IPS DF 4.7 (cell line): ENCODE measurements around the gene CCNYL1.
"Not testable (repeated sequence)": the region's sequence is repeated elsewhere in the genome, so short reads cannot be mapped to it uniquely, and the experiment has no call there.

ENCODE experiments used
- DNase-seq: peaks from one replicate; pipeline ENCODE4 v3.0.0-alpha.2; 2013; ENCODE audit warnings: low spot score; ENCODE audit errors: extremely low read depth

CCNYL1 gene

GRCh38 chr2:207697411-207697810, 14.0 kb upstream of the CCNYL1 start:
- DNase-seq: no peak

GRCh38 chr2:207698301-207698700, 13.1 kb upstream of the CCNYL1 start:
- DNase-seq: no peak

GRCh38 chr2:207704078-207704477, 7.4 kb upstream of the CCNYL1 start:
- no peak for DNase-seq

- DNase-seq: no peak
Measured at GRCh38 chr2:207704671-207705070, 6.8 kb upstream of the CCNYL1 start.

GRCh38 chr2:207706936-207707860, 4.2 kb upstream of the CCNYL1 start:
- DNase-seq: no peak

GRCh38 chr2:207711750-207712530, 500 bp downstream of the CCNYL1 start:
- DNase-seq: no peak

GRCh38 chr2:207716056-207716455, 4.6 kb downstream of the CCNYL1 start:
- no peak for DNase-seq

GRCh38 chr2:207718521-207718920, 7.1 kb downstream of the CCNYL1 start:
- DNase-seq: no peak

GRCh38 chr2:207719008-207719407, 7.6 kb downstream of the CCNYL1 start:
- no peak for DNase-seq

- DNase-seq: not testable (repeated sequence)
Measured at GRCh38 chr2:207719655-207720054, 8.2 kb downstream of the CCNYL1 start.

- no peak for DNase-seq
Measured at GRCh38 chr2:207720517-207721187, 9.2 kb downstream of the CCNYL1 start.

- DNase-seq: no peak
Measured at GRCh38 chr2:207722773-207723424, 11.5 kb downstream of the CCNYL1 start.

GRCh38 chr2:207723425-207723787, 12.0 kb downstream of the CCNYL1 start:
- not testable (repeated sequence) for DNase-seq

- DNase-seq: no peak
Measured at GRCh38 chr2:207724113-207724512, 12.7 kb downstream of the CCNYL1 start.

- DNase-seq: no peak
Measured at GRCh38 chr2:207725873-207726578, 14.6 kb downstream of the CCNYL1 start.

GRCh38 chr2:207727261-207727660, 15.8 kb downstream of the CCNYL1 start:
- DNase-seq: no peak

- DNase-seq: no peak
Measured at GRCh38 chr2:207729465-207729998, 18.1 kb downstream of the CCNYL1 start.

GRCh38 chr2:207731138-207731537, 19.7 kb downstream of the CCNYL1 start:
- DNase-seq: no peak

- DNase-seq: no peak
Measured at GRCh38 chr2:207733597-207734240, 22.3 kb downstream of the CCNYL1 start.

GRCh38 chr2:207734264-207734635, 22.8 kb downstream of the CCNYL1 start:
- no peak for DNase-seq
